ENCODE data around the gene C11orf24. TPM values are rescaled to one million over a fixed set of nuclear protein-coding genes. Genes with fewer than 3 reads are reported as not detected.

The C11orf24 gene
- total and polyA plus RNA-seq, 9 of the 15 experiments (the other 6 are each of a cell fraction or from before 2014, with no cell fraction given) = 2.0 to 65.2 (median 32.5) TPM

DNA sequence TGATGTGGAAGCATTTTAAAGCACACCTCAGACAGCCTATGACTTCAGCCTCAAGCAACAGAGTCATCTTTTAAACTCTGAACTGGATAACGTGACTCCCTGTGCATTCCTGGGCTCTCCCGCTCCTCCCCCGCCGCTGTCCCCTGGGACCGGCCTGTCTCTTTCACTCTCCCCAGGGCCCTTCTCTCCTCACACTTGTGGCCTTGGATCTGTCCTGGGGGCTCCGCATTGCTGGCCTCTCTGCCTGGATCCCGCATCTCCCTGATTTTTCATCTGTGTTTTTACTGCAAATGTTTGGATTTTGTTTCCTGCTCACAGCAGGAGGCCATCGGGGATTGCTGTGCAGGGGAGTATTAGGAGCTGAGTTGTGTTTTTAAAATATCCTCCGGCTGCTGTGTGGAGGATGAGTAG is 15.4 kb downstream of the C11orf24 start (continued):
- TF ChIP-seq EGR1 (conservative IDR thresholded peaks at IDR 0.05) (no peak), TOE1 (IDR thresholded peaks at IDR 0.05; ENCODE audit: borderline replicate concordance) (no peak), TOE1 (CRISPR knock-in tag; IDR thresholded peaks at IDR 0.05; ENCODE audit: borderline replicate concordance, low read depth) (no peak)

DNA sequence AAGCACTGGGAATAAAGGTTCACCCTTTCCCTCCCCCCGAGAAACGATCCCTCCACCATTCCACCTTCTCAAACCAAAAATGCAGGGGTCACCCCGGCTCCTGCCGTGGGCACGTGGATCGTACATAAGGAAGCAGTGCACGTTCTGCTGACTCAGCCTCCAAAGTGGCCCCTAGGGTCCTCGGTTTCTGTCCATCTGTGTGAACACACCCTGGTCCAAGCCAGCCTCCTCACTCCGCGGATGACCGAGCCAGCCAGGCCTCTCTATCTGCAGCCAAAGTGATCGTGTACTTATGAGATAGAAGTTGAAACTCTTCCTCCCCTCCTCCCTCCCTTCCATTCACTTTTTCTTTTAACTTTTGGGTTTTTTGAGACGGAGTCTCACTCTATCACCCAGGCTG is 16.2 kb downstream of the C11orf24 start:
- WGBS (ENCODE audit: insufficient coverage, low coverage, missing lambda C conversion rate) = 20% methylated on average over 13 of the region's 13 CpGs
- peaks cover 2% of the 10 kb centered on the region for H3K9me3 ChIP-seq (replicated peaks; ENCODE audit: control insufficient read depth, insufficient read depth, low read depth, low read length)
- H3K4me3 ChIP-seq = no peak overlapping the region
- FAIRE-seq = no peak
- ATAC-seq = no peak
- BruUV-seq (replicated peaks) = no TSS peak
- H3K4me2 ChIP-seq (ENCODE audit: insufficient read depth, low read length) = no peak overlapping the region
- CTCF ChIA-PET (ENCODE audit: low intra/inter-chr PET ratio) = interaction anchor here (3.0 kb wide), 1 partner anchor 42 kb away, joined by 35 read pairs; no protein-coding TSS in a partner anchor
- POLR2A ChIA-PET = no interaction called here
- TF ChIP-seq SREBF1 (IDR thresholded peaks at IDR 0.05; ENCODE audit: borderline replicate concordance, low read depth, low read length) = no peak
- TF ChIP-seq C11orf30 (IDR thresholded peaks at IDR 0.05; ENCODE audit: low read depth) = peak; percentile 49
- peak; percentile 45; the same call in 1 of the 2 replicates for TF ChIP-seq ZNF316 (IDR thresholded peaks at IDR 0.05)
- TF ChIP-seq MGA (IDR thresholded peaks at IDR 0.05) = no peak
- peak overlapping the region; percentile 44; the same call in 1 of the 2 replicates for H2AFZ ChIP-seq (ENCODE audit: low read depth, low read length)
- peaks cover 3% of the 10 kb centered on the region; the same call in 2 of the 3 replicates for H3K36me3 ChIP-seq (ENCODE audit: control insufficient read depth, insufficient read depth, low read length)
- no peaks in the 10 kb centered on the region for H3K9me1 ChIP-seq (ENCODE audit: control insufficient read depth, insufficient read depth, low read length)
- peak overlapping the region in 1 of 2 experiments; percentile 55; a peak in 1 of 4 replicates for H3K9ac ChIP-seq (ENCODE audit: insufficient read depth in 1 of 2, low read depth in 2 of 2, low read length in 2 of 2)
- no peak overlapping the region for H3K27ac ChIP-seq (ENCODE audit: extremely low read depth, low read depth, low read length)
- intact Hi-C loops (cut with micrococcal nuclease) (loop anchor here (5.0 kb wide), 2 partner anchors 127 to 192 kb away; no protein-coding TSS in a partner anchor), in situ Hi-C loops (cut with MboI) (loop anchor here (5.0 to 10.0 kb wide), 2 partner anchors 42 to 189 kb away; no protein-coding TSS in a partner anchor)
- H3K27me3 ChIP-seq (ENCODE audit: control insufficient read depth in 2 of 2, insufficient read depth in 2 of 2, low read length in 2 of 2) = no peaks in the 10 kb centered on the region
- DNase-seq (ENCODE audit: extremely low read depth in 1 of 4, low spot score in 3 of 4) = peak in 1 of 4 experiments; percentile 16
- H3K4me1 ChIP-seq (replicated peaks in 1 of 2; ENCODE audit: control insufficient read depth in 2 of 2, insufficient read depth in 2 of 2, low read length in 2 of 2) = peaks cover 9 to 15% of the 10 kb centered on the region in 2 experiments; a peak in 4 of 5 replicates
- no peaks in the 10 kb centered on the region for H3K79me2 ChIP-seq (ENCODE audit: control insufficient read depth, insufficient read depth, low read length)
- H4K20me1 ChIP-seq (replicated peaks; ENCODE audit: control insufficient read depth, insufficient read depth, low read length) = peaks cover 2% of the 10 kb centered on the region; the same call in 1 of the 2 replicates
